HepG2 (cell line): ENCODE data around the gene AGBL1. TPM values are rescaled to one million over a fixed set of nuclear protein-coding genes. Genes with fewer than 3 reads are reported as not detected.

ENCODE experiments used
- ATAC-seq: fragments of 200-7000 bp; cut with Tn5 transposase; 3 replicates; pipeline ENCODE4 v1.9.1; 2020; ENCODE audit warnings: mild to moderate bottlenecking, moderate library complexity
- BruUV-seq: library from RNA; stranded (reverse); fragments of 400-500 nt; replicated peaks from 2 replicates; lab custom pipeline; 2021; lab: Mats Ljungman, UMichigan
- CTCF ChIA-PET: fragments of 300-600 bp; formaldehyde crosslinking; extraction: SDS; loops from one replicate; lab custom pipeline; 2021; ENCODE audit warnings: low total read pairs, inconsistent platforms, low intra/inter-chr PET ratio; lab: Yijun Ruan, JAX
- POLR2A ChIA-PET: fragments of 350-600 bp; sonication (Branson Sonifier 250); formaldehyde crosslinking; loops from one replicate; lab custom pipeline; 2020; ENCODE audit warnings: antibody characterized with exemption, inconsistent platforms; lab: Yijun Ruan, JAX
- DNase-seq: peaks from one replicate; pipeline ENCODE4 v3.0.0-alpha.2; 2015; ENCODE audit warnings: low spot score
- FAIRE-seq: peaks from 3 replicates; lab custom pipeline; 2011; peaks lifted over from hg19 to GRCh38; lab: Jason Lieb, UNC
- H2AFZ ChIP-seq: one replicate; pipeline ENCODE4 v1.6.1; 2011; ENCODE audit warnings: low read length, inconsistent platforms
- H3K27ac ChIP-seq: fragments of 300-600 bp; 3 replicates; pipeline ENCODE4 v1.8.0; 2011; ENCODE audit warnings: mixed run types, mild to moderate bottlenecking, mixed read lengths, low read length, inconsistent platforms; ENCODE audit not compliant: insufficient read depth; ENCODE audit errors: extremely low read length
- H3K27me3 ChIP-seq, 2 experiments: fragments of 200-600 bp in 1 of 2; 2 replicates in 1 of 2; 3 replicates in 1 of 2; pipeline versions ENCODE4 v1.6.0 to v1.8.0; 2011; ENCODE audit warnings: low read length in 2 of 2, mild to moderate bottlenecking in 2 of 2, moderate library complexity in 2 of 2, inconsistent platforms in 1 of 2; ENCODE audit not compliant: insufficient read depth in 2 of 2, control insufficient read depth in 1 of 2
- H3K36me3 ChIP-seq, 2 experiments: fragments of 200-600 bp in 1 of 2; replicated peaks in 1 of 2; 2 replicates in 1 of 2; 3 replicates in 1 of 2; pipeline versions ENCODE4 v1.5.1 to v1.8.0; 2011; ENCODE audit warnings: low read length in 2 of 2, inconsistent platforms in 1 of 2; ENCODE audit not compliant: insufficient read depth in 2 of 2, control insufficient read depth in 1 of 2
- H3K4me1 ChIP-seq: 2 replicates; pipeline ENCODE4 v1.5.1; 2012; ENCODE audit warnings: low read length, inconsistent platforms; ENCODE audit not compliant: insufficient read depth
- H3K4me2 ChIP-seq: 2 replicates; pipeline ENCODE4 v1.6.0; 2011; ENCODE audit warnings: low read depth, low read length, inconsistent platforms
- H3K4me3 ChIP-seq, 3 experiments: fragments of 200-600 bp in 1 of 3; sonication (generic), shearing (Covaris generic) in 1 of 3; replicated peaks in 1 of 3; 2 replicates each; pipeline ENCODE4 v1.5.1; 2011 to 2016; ENCODE audit warnings: low read length in 3 of 3, inconsistent platforms in 2 of 3, low read depth in 2 of 3, mild to moderate bottlenecking in 2 of 3, control low read depth in 1 of 3, mixed read lengths in 1 of 3; ENCODE audit not compliant: insufficient read depth in 1 of 3
- H3K79me2 ChIP-seq: one replicate; pipeline ENCODE4 v1.6.1; 2011; ENCODE audit warnings: low read length, inconsistent platforms; ENCODE audit not compliant: insufficient read depth
- H3K9ac ChIP-seq: 2 replicates; pipeline ENCODE4 v1.6.0; 2011; ENCODE audit warnings: mild to moderate bottlenecking, low read depth, low read length, inconsistent platforms; ENCODE audit not compliant: insufficient read depth
- H3K9me3 ChIP-seq: 2 replicates; pipeline ENCODE4 v1.5.1; 2012; ENCODE audit warnings: mild to moderate bottlenecking, low read length
- H4K20me1 ChIP-seq: 2 replicates; pipeline ENCODE4 v1.6.0; 2011; ENCODE audit warnings: inconsistent platforms, mild to moderate bottlenecking, low read length, moderate library complexity; ENCODE audit not compliant: insufficient read depth
- BATF2 ChIP-seq: sonication (generic); formaldehyde crosslinking; IDR thresholded peaks from 2 replicates; pipeline ENCODE4 v1.8.0; 2022; ENCODE audit warnings: mild to moderate bottlenecking, missing genetic modification reagents, moderate library complexity
- FOXK2 ChIP-seq: fragments of 450-650 bp; IDR thresholded peaks from 2 replicates; pipeline ENCODE4 v1.6.1; 2016
- HMGA1 ChIP-seq: sonication (generic); formaldehyde crosslinking; conservative IDR thresholded peaks from 2 replicates; pipeline ENCODE4 v1.4.0; 2020; ENCODE audit warnings: missing genetic modification reagents
- HNF4G ChIP-seq, 2 experiments: sonication (generic) in 1 of 2; formaldehyde crosslinking in 1 of 2; IDR thresholded peaks; 2 replicates each; pipeline versions ENCODE4 v1.4.0 to v1.6.1; 2011 to 2020; ENCODE audit warnings: borderline replicate concordance in 2 of 2, low read depth in 2 of 2, mild to moderate bottlenecking in 2 of 2, low read length in 1 of 2, missing genetic modification reagents in 1 of 2, moderate library complexity in 1 of 2
- HOXA9 ChIP-seq: sonication (generic); formaldehyde crosslinking; IDR thresholded peaks from 2 replicates; pipeline ENCODE4 v1.8.1; 2022; ENCODE audit warnings: missing genetic modification reagents, mild to moderate bottlenecking, moderate library complexity, borderline replicate concordance
- HOXD1 ChIP-seq: sonication (generic); formaldehyde crosslinking; IDR thresholded peaks from 2 replicates; pipeline ENCODE4 v1.5.0; 2020; ENCODE audit warnings: missing genetic modification reagents
- NCOR1 ChIP-seq: fragments of 200-600 bp; sonication (generic); IDR thresholded peaks from 2 replicates; pipeline ENCODE4 v1.7.0; 2017; ENCODE audit warnings: antibody characterized with exemption, low read length, borderline replicate concordance
- NFIB ChIP-seq: sonication (generic); formaldehyde crosslinking; IDR thresholded peaks from 2 replicates; pipeline ENCODE4 v1.9.0; 2021; ENCODE audit warnings: missing genetic modification reagents, mild to moderate bottlenecking, borderline replicate concordance
- NRL ChIP-seq: sonication (generic); formaldehyde crosslinking; IDR thresholded peaks from 2 replicates; pipeline ENCODE4 v1.5.0; 2020; ENCODE audit warnings: missing genetic modification reagents, mild to moderate bottlenecking, moderate library complexity, borderline replicate concordance
- RELA ChIP-seq: sonication (generic); formaldehyde crosslinking; IDR thresholded peaks from 2 replicates; pipeline ENCODE4 v1.4.0; 2020; ENCODE audit warnings: missing genetic modification reagents
- SMAD1 ChIP-seq: sonication (generic); formaldehyde crosslinking; IDR thresholded peaks from 2 replicates; pipeline ENCODE4 v1.4.0; 2020; ENCODE audit warnings: missing genetic modification reagents, low read depth, mild to moderate bottlenecking, borderline replicate concordance
- SMAD3 ChIP-seq: sonication (generic); formaldehyde crosslinking; IDR thresholded peaks from 2 replicates; pipeline ENCODE4 v1.4.0; 2020; ENCODE audit warnings: missing genetic modification reagents
- ZBTB37 ChIP-seq: sonication (generic); formaldehyde crosslinking; IDR thresholded peaks from 2 replicates; pipeline ENCODE4 v1.4.0; 2020; ENCODE audit warnings: mild to moderate bottlenecking, missing genetic modification reagents
- ZNF275 ChIP-seq: sonication (generic); formaldehyde crosslinking; IDR thresholded peaks from 2 replicates; pipeline ENCODE4 v1.8.0; 2022; ENCODE audit warnings: missing genetic modification reagents, mild to moderate bottlenecking, inconsistent platforms, borderline replicate concordance
- ZNF564 ChIP-seq: sonication (generic); formaldehyde crosslinking; IDR thresholded peaks from 2 replicates; pipeline ENCODE4 v1.8.1; 2023; ENCODE audit warnings: mild to moderate bottlenecking, missing genetic modification reagents
- ZNF619 ChIP-seq: sonication (generic); formaldehyde crosslinking; IDR thresholded peaks from 2 replicates; pipeline ENCODE4 v1.4.0; 2020; ENCODE audit warnings: mild to moderate bottlenecking, missing genetic modification reagents
- ZNF724P ChIP-seq: sonication (generic); formaldehyde crosslinking; IDR thresholded peaks from 2 replicates; pipeline ENCODE4 v1.8.0; 2022; ENCODE audit warnings: missing genetic modification reagents, borderline replicate concordance
- ZNF773 ChIP-seq: sonication (generic); formaldehyde crosslinking; IDR thresholded peaks from 2 replicates; pipeline ENCODE4 v1.4.0; 2020; ENCODE audit warnings: missing genetic modification reagents, borderline replicate concordance
- WGBS: methylation state at CpG from one replicate; pipeline ENCODE4 v1.1.6; 2017; ENCODE audit warnings: low lambda C conversion rate; 5-methylcytosine and 5-hydroxymethylcytosine counted together
- in situ Hi-C: cut with HindIII; loops from 2 replicates; pipeline ENCODE4 v1.10.0; 2017; ENCODE audit warnings: low pct_unique_long_range_greater_than_20kb; ENCODE audit not compliant: extremely low pct_ligation_motif_present
- intact Hi-C: fragments of 100-400 bp; cut with micrococcal nuclease; formaldehyde crosslinking; loops from one replicate; pipeline ENCODE4 v1.10.0; 2022; ENCODE audit not compliant: unreplicated experiment
- polyA plus RNA-seq, 8 experiments: library from polyadenylated mRNA; depleted of rRNA in 3 of 8; stranded (reverse) in 7 of 8; unstranded in 1 of 8; fragments of >200 nt; fragmentation: Illumina TruSeq in 4 of 8; extraction: Trizol in 4 of 8; gene quantifications; 2 replicates each; pipeline versions ENCODE4 v1.2.1 to v1.2.3, GENCODE V29; 2011 to 2016; ENCODE audit warnings: low read depth in 4 of 8, missing spikeins in 1 of 8, mixed read lengths in 1 of 8; ENCODE audit not compliant: insufficient read depth in 1 of 8
- total RNA-seq, 5 experiments: library from RNA; depleted of rRNA; stranded (reverse); fragments of >200 nt; fragmentation: Illumina TruSeq; extraction: Trizol; gene quantifications; 2 replicates each; pipeline ENCODE4 v1.2.3, GENCODE V29; 2016; ENCODE audit warnings: low read depth in 1 of 5

AGBL1 gene
- total and polyA plus RNA-seq, 2 of the 13 experiments (the other 11 are each of a cell fraction or from before 2014, with no cell fraction given), result 0.01 TPM; not detected in 1

GRCh38 chr15:86312486-86312885 lies 232.8 kb downstream of the AGBL1 start:
- Histone ChIP-seq H3K9me3 (peaks cover 29% of the 10 kb centered on the region), H3K4me3 (no peak overlapping the region), H3K4me2 (no peak overlapping the region), H3K36me3 (no peaks in the 10 kb centered on the region), H4K20me1 (no peaks in the 10 kb centered on the region), H3K4me1 (no peaks in the 10 kb centered on the region), H3K27ac (no peak overlapping the region), H3K27me3 (no peaks in the 10 kb centered on the region), H3K9ac (no peak overlapping the region), H3K79me2 (no peaks in the 10 kb centered on the region), H2AFZ (no peak overlapping the region)
- intact Hi-C loops (no loop called here), in situ Hi-C loops (no loop called here)
- DNase-seq (no peak), ATAC-seq (no peak), FAIRE-seq (no peak)
- TF ChIP-seq HNF4G (IDR thresholded peaks at IDR 0.05; ENCODE audit: borderline replicate concordance, low read depth, low read length), result no peak
- no peak for TF ChIP-seq HNF4G (CRISPR knock-in tag; IDR thresholded peaks at IDR 0.05; ENCODE audit: borderline replicate concordance, low read depth)
- TF ChIP-seq BATF2, result no peak
- TF ChIP-seq RELA (CRISPR knock-in tag), result no peak
- no peak for TF ChIP-seq NRL (CRISPR knock-in tag)
- no peak for TF ChIP-seq ZNF724P
- TF ChIP-seq HOXA9 (CRISPR knock-in tag), result no peak
- no peak for TF ChIP-seq ZNF564
- CTCF ChIA-PET, result no interaction called here
- WGBS, result 94% methylated on average over 2 of the region's 4 CpGs
- no TSS peak for BruUV-seq
- POLR2A ChIA-PET, result no interaction called here

GRCh38 chr15:86316216-86316615 lies 236.5 kb downstream of the AGBL1 start:
- Histone ChIP-seq H3K4me3 (no peak overlapping the region), H3K27me3 (no peaks in the 10 kb centered on the region), H3K4me1 (no peaks in the 10 kb centered on the region), H3K36me3 (no peaks in the 10 kb centered on the region), H3K9me3 (peaks cover 8% of the 10 kb centered on the region; the same call in 1 of the 2 replicates), H3K79me2 (no peaks in the 10 kb centered on the region), H3K9ac (no peak overlapping the region), H3K27ac (no peak overlapping the region), H4K20me1 (no peaks in the 10 kb centered on the region), H2AFZ (no peak overlapping the region), H3K4me2 (no peak overlapping the region)
- FAIRE-seq (no peak), ATAC-seq (no peak), DNase-seq (no peak)
- POLR2A ChIA-PET, result no interaction called here
- intact Hi-C loops, result no loop called here
- no TSS peak for BruUV-seq
- in situ Hi-C loops, result no loop called here
- CTCF ChIA-PET, result no interaction called here
- 4% methylated on average over 8 of the region's 8 CpGs for whole genome bisulfite sequencing
- TF ChIP-seq ZNF619, result no peak
- no peak for TF ChIP-seq NCOR1
- TF ChIP-seq HMGA1 (CRISPR knock-in tag), result no peak
- TF ChIP-seq ZBTB37 (CRISPR knock-in tag), result no peak
- no peak for TF ChIP-seq HOXD1
- TF ChIP-seq SMAD1 (CRISPR knock-in tag), result no peak
- no peak for TF ChIP-seq FOXK2
- TF ChIP-seq ZNF275 (CRISPR knock-in tag), result no peak
- TF ChIP-seq ZNF773, result no peak
- no peak for TF ChIP-seq NFIB (CRISPR knock-in tag)
- no peak for TF ChIP-seq SMAD3 (CRISPR knock-in tag)
